ENCODE data around the gene DVL1. TPM values are rescaled to one million over a fixed set of nuclear protein-coding genes. Genes with fewer than 3 reads are reported as not detected.

The DVL1 gene
- total RNA-seq, 1 donor from 2014 or later: 65.2 TPM

DNA sequence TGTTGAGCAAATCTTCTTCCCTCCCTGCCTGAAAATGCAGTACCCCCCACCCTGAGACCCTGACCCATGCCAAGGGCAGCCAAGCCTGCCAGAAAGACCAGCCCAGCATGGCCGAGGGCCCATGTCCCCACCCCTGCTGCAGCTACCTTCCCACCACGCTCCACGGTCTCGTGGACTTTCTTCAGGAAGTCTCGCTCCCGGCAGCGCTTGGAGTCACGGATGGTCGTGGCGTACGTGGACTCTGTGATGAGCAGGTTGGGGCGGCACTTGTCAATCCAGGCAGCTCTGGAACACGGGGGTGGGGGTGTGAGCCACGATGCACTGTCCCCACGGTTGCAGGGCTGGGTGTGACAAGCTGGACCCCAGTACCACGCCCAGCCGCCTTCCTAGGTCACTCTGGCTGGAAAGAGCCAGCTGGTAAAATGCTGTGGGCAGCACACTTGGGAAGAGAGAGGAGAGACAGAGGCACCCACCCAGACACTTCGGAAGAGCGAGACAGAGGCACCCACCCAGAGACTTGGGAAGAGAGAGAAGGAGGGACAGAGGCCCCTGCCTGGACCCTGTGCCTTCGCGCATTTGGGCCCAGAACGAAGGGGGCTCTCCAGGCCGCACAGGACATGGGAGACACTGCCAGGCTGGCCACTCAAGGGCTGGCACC is 34.4 kb downstream of the DVL1 start:
- DNase-seq (ENCODE audit: low spot score in 2 of 2) (no peak), FAIRE-seq (no peak)

DNA sequence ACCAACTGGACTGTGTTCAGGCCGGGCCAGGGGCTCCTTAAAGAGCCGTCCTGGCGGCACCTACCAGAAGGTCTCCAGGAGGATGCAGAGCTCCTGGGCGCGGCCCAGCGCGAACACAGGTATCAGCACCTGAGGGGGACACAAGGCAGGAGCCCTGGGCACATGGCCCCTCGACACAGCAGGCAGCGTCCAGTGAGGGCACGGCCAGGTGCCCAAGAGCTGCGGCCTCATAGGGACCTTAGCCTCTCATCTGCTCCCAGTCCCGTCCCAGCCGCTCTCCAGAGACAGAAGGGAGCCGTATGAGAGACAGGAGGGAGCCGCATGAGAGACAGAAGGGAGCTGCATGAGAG is 35.0 kb downstream of the DVL1 start:
- DNase-seq (ENCODE audit: low spot score in 2 of 2) (no peak), FAIRE-seq (no peak)

DNA sequence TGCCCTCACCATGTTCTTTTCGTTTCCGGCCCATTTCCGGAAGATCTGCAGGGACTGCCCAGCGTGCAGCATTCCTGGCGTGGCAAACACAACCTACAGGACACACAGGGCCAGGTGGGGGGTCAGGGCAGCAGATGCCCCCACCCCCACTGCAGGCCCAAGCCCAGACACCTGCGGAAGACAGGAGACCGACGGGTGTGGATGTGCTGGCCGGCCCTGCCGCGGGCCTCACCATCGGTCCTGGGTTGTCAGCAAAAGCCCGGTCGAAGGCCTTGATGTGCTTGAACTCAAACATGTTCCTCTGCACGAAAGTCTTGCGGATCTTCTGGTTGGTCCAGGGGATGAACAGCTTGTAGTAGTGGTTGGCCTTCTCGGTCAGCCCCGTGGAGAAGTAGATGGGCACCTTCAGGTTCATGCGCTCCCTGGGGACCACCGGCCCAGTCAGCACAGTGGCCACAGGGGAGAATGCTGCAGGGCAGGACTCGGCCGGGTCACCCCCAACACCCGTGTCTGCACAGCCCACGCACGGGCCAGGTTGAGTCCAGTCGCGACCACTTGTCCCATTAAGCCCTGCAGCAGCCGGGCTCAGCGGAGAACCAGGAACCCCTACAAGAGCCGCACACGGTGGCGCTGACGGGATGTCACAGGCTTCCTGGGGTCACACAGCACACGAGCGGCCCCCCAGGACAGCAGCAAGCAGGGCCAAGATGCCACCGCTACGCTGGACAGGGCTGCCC is 35.5 kb downstream of the DVL1 start:
- DNase-seq (ENCODE audit: low spot score in 2 of 2) (no peak), FAIRE-seq (no peak)

DNA sequence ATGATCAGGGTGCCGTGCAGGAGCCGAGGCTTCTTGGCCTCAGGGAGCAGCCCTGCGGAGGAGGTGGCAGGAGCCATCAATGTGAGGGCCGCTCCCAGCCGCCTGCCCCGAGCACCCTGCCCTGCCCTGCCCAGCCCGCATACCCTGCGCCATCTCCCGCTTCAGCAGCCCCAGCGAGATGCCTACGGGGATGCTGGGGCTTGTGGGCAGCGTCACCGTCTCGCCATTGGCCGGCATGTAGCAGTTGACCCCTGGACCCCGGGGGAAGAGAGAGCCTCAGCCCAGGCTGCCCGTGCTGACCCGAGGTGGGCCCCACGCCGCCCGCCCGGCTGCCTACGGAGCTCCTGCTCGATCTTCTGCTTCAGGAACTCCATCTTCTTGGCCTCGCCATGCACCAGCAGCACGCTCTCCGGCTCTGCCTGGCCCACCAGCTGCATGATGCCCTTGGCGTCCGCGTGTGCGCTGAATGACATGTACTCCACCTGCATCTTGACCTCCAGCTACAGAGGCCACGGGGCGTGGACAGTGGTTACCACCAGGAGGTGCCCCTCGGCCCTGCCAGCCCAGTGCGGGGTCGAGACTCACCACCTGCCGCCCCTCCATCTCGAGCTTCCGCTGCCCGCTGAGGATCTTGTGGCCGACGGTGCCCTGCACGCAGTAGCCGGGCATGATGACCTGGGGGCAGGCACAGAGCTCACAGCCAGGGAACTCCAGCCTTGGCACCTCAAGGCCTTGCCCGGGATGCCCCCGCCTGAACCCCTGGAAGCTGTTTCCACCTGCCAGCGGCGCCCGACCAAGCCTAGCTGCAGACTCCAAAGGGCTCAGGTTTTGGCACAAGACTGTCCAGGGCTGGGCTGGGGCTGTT is 36.5 kb downstream of the DVL1 start:
- FAIRE-seq (no peak), DNase-seq (ENCODE audit: low spot score in 2 of 2) (no peak)

- DNase-seq (ENCODE audit: low spot score in 2 of 2): no peak
- no peak for FAIRE-seq
Measured at GRCh38 chr1:1311107-1312104, 37.8 kb downstream of the DVL1 start.

GRCh38 chr1:1310476-1311053 is 38.7 kb downstream of the DVL1 start:
- DNase-seq (ENCODE audit: low spot score in 2 of 2): no peak
- no peak for FAIRE-seq

- FAIRE-seq: no peak
Measured at GRCh38 chr1:1310109-1310385, 39.2 kb downstream of the DVL1 start.

DNA sequence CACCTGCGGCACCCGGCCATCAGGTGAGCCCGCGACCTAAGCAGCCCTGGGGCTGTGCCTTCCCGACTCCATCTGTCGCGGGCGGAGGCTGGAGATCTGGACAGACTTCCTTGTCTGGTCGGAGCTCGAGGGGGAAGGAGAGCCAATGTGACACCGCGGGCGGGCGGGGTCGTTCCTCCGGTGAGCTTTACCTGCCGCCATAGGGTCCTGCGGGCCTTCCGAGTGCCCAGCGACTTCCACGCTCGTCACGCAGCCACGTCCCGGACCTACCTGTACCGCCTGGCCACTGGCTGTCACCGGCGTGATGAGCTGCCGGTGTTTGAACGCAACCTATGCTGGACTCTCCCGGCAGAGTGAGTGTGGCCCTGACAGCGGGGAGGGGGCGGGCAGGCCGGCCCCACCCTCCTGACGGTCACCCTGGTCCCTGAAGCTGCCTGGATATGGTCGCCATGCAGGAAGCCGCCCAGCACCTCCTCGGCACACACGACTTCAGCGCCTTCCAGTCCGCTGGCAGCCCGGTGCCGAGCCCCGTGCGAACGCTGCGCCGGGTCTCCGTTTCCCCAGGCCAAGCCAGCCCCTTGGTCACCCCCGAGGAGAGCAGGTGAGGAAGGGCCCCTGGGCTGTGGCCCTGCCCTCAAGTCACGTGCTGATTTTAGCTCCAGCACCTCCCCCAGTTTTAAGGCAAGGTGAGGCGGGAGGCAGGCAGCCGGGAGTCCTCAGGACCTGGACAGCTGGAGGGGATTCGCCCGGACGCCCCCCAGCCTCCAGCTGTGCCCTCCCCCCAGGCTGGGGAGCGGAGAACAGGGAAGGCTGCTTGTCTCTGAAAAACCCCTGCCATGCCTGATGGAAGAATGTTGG is 39.7 kb downstream of the DVL1 start:
- FAIRE-seq: no peak
- DNase-seq (ENCODE audit: low spot score in 2 of 2): no peak

More at GRCh38 chr1:1310109-1310385, 39.2 kb downstream of the DVL1 start:
- DNase-seq (ENCODE audit: low spot score in 2 of 2): no peak

DNA sequence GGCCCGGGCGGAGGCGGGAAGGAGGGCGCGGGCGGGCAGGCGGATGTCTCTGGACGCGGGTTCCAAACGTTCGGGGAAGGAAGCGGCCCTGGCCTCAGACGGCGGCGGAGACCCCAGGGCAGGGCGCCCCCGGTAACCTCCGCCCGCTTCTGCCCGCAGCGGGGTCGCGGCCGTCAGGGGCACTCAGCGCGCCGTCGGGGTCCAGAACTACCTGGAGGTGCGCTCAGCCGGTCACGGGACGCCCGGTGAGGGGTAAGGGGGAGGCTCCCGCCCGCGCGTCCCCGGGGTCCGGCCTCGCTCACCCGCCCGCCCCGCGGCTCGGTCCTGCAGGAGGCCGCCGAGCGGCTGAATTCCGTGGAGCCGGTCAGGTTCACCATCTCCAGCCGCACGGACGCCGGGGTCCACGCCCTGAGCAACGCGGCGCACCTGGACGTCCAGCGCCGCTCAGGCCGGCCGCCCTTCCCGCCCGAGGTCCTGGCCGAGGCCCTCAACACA is 40.4 kb downstream of the DVL1 start:
- no peak for FAIRE-seq

DNA sequence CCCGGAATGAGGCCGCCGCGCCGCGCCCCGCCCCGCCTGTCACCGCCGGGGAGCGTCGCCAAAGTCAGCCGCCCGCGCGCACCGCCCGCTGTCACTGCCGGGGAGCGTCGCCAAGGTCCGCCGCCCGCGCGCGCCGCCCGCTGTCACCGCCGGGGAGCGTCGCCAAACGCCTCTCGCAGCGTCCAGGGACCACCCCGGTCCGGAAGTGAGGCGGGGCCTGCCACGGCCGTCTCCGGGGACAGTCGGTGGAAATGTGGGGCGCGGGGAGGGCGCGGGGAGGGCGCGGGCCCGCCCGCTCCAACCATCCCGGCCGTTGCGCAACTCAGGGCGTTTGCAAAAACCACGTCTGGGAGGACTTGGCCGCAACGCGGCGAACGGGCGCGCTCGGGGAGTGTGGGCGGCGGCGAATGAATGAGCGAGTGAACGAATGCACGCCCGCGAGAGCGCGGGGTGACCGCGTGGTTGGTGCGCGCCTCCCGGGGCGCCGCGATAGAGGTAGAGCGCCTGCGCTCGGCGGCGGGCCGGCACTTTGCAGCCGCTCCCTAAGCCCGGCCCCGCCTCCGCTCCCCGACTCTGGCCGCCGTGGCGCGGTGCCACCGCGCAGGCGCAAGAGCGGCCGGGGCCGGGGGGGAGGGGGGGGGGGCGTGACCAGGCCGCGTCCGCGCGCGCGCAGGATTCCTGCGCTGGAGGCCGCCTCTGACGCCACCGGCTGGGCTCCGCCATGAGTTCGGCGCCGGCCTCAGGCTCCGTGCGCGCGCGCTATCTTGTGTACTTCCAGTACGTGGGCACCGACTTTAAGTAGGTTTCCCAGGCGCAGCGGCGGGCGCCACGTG is 41.1 kb downstream of the DVL1 start, which contains the start of the genes ACAP3 and PUSL1:
Gene ACAP3, minus strand, starts transcription at position 8 of the 833 bp plus-strand sequence. CDS start 115 bp downstream, outside the sequence.
Gene PUSL1, plus strand, starts transcription at position 675 of the 833 bp plus-strand sequence. Its CDS starts 47 bp downstream, at position 722.
- DNase-seq (ENCODE audit: low spot score in 2 of 2) (peak; percentile 96 to 99), FAIRE-seq (no peak)

More for the DNA sequence above, 40.4 kb downstream of the DVL1 start:
- no peak for DNase-seq (ENCODE audit: low spot score in 2 of 2)

DNA sequence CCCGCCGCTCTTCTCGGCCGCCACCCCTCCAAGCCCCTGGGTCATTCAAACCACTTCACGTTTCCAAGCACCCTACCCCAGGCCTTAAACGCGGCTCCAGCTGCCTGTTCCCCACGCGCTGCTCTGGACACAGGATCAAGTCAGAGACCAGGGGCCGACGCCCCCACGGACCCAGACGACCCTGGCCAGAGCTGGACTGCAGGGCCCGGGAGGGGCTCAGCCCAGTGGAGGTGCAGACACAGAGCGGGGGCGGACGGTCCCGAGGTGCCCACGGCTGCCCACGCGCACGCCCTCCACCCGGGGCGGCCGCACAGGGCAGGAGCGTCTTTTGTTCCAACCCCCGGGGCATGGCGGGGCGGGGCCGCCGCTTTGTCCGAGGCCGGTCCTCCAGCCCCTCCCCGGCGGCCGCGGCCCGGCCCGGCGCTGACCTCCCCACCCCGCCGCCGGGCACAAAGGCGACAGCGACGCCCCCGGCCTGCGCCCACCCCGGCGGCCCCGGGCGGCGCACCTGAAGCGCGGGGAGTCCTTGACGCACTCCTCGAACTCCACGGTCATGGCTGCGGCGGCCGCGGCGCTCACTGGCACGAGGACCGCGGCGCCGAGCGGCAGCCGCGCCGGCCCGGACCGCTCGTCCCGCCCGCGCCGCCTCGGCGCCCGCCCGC is 41.8 kb downstream of the DVL1 start:
- FAIRE-seq (no peak), DNase-seq (ENCODE audit: low spot score in 2 of 2) (peak in 1 of 2 donors; percentile 36)

GRCh38 chr1:1306661-1307260 is 42.5 kb downstream of the DVL1 start:
- FAIRE-seq: no peak
- no peak for DNase-seq (ENCODE audit: low spot score in 2 of 2)

DNA sequence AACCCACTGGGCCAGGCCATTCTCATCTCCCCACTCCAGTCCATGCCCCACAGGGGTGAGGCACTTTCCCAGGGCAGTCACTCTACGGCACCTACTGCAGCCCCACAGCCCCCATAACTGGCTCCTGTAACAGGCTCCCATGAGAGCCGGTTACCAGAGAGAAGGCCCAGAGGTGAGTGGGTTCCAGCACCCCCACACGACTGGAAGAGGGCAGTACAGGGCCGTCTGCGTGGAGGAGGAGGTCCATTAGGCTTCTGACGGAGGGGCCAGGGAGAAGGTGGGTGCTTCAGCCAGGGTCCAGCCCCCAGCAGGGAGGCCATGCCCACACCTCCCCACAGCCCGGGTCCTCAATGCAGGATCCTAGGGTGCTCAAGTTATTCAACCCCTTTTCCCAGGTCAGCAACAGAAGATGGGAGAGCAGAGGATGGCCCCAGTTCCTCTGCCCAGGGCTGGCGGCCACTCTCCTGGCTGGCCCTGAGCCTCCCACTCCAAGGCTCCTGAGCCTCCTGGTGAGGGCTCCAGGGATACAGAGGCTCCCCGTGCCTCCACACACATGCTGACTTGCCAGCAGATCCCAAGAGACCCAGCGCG is 43.1 kb downstream of the DVL1 start:
- DNase-seq (ENCODE audit: low spot score in 2 of 2) (no peak), FAIRE-seq (no peak)

GRCh38 chr1:1305300-1306069 is 43.7 kb downstream of the DVL1 start:
- FAIRE-seq (no peak), DNase-seq (ENCODE audit: low spot score in 2 of 2) (peak in 1 of 2 donors; percentile 64)

Measured in frontal cortex (tissue), 4 donors.